Activated naive CD8-positive, alpha-beta T cell treated with anti-CD3 and anti-CD28 coated beads, Interleukin-2, amount 50 U/mL, for 16 hours (primary cell): Measurements from ENCODE around the gene ACD.

Experiments
- DNase-seq: peaks from one replicate; pipeline ENCODE4 v3.0.0-alpha.2; 2020; ENCODE audit warnings: low read depth, low spot score

The ACD gene

DNA sequence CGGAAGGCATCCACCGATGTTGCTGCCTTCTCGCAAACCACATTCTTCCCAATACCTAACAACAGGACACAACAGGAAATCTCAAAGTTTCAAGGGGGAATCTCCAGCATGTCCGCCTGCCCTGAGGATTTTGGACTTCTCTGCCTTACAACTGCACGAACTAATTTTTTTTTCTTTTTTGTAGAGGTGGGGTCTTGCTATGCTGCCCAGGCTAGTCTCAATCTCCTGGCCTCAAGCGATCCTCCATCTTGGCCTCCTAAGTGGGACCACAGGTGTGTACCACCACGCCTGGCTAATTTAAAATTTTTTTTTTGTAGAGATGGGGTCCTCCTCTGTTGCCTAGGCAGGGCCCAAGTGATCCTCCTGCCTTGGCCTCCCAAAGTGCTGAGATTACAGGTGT, 15.9 kb upstream of the ACD start:
- no peak for DNase-seq

DNA sequence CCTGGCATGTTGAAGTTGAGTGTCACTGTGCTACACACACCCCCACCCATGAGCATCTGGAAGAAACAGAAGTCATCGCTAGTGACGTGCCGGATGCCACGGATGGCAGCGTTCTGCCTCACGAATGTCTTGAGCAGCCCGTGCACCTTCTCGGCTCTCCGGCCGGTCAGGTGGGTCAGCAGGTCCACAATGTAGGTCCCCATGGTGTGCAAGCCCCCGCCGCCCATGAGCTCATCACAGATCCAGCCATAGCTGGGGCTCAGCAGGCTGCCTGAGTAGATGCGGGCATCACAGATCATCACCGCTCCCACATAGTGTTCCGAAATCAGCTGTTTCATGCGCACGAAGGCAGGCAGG, 15.5 kb upstream of the ACD start:
- no peak for DNase-seq

DNA sequence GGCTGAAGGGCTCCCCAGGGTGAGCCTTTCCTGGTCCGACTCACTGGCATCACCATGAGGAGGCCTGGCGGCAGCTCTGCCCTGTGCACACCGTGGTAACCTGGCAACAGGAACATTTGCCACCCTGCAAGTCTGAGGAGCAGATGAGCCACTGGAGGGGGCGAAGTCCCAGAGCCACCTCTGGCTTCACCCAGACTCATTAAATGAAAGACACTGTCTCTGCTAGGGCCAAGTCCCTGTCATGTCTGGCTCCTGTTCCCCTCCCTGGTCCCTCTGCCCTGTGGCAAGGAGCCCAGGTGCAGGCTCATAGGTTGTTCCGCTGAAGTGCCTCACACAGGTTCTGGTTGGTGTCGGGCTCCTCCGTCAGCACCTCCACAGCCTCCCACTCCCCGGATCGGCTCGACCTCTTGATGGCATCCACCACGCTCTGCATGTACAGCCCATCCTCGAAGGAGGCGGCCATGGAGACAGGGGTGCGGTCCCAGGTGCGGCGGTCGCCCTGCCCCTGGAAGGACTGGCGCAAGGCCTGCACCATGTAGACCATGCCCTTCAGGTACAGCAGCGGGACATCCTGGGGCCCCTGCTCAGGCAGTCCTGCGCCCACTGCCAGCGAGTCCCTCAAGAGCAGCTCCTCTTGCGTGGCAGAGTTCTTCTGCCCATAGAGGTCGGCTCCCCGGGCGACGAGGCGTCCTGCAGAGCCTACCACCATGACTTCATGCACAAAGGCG, 15.0 kb upstream of the ACD start:
- DNase-seq = no peak

DNA sequence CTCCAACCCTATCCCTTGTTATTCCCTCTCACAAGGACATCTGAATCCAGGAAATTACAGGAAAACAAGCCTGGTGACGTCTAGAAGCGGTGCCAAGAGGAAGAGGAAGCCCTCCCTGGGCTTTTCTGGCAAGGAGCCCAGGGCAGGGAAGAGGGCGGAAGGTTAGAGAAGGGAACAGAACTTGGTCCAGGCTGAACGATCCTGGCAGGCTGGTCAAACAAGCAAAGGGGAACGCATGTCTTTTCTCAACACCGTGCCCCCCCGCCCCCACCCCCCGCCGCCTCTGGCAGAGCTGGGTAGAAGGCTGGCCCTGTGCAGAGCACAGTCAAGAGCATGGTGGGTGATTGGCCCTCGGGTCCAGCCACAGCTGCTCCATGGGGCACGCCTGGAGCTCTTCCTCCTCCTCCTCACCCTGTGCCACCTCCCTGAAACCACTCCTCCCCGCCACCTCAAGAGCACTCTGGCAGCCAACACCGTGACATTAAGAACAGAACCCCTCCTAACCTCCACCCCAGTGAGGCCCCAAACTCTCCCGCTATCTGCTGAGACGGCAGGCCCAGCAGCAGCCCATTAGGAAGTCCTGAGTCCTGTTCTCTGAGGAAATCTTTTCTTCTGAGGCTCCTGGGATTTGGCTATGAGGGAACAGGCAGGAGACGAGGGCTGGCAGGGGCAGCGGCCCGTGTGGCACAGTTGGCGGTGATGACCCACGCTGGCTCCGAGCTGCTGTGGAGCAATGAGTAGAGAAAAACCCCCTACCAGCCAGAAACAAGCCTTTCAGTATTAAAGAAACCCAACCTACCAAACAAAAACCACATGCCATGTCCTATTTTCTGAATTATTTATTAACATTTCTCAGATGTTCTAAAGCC, 13.9 kb upstream of the ACD start:
- DNase-seq = no peak

DNA sequence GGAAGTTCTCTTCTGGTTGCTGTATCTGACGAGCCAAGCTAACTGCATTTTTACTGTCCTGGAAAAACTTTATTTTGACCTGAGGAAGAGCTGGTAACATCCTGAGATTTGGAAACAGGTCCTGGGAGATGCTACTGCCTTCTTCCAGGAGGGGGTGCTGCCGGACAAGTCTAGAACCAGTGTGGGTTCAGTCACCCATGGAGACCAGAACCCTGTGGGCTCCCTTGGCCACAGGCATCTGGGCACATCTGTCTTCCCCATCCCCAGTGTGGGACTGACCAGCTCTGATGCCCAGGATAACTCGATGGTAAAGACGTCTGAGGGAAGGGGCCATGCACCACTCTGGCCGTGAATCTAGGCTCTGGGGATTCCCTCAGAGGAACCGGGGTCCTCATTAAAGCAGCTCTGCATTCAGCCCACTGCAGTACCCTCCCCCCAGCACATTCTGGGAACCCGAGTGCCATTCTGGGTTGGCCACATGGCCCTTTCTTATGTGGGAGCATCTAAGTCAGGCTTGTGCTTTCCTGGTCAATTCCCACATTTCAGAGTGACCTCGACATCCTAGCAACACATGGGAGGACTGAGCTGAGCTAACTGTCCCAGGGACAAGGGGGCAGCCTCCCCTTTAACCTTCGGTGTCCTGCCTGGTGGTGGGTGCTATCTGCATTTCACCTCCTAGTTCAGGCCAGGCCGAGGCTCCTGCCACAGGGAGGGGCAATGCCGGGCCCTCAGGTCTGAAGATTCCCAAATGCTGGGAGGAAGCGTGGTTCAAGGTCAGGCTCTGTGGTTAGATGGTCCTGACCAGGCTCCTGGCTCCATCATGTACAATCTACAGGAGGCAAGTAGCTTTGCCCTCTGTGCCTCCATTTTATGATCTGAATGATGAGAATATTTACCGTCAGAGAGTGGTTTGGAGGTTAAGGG, 12.9 kb upstream of the ACD start:
- no peak for DNase-seq

DNA sequence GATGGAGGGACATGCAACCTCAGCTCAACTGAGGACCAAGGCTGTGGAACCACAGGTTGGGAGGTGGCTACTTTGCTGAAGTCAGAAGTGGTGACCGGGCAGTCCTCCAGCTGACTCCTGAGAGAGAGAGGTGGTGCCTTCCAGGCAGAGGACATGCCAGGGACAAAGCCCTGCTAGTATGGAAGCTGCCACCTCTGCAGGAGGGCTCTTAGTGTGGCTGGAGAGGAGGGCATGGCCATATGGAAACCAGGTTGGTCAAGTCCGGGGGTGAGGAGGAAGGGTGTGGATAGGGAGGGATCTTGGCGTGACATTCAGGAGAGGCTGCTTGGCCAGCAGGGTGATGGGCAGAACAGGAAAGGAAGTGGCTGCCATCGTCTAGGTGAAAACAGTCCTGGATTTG, 12.2 kb upstream of the ACD start:
- DNase-seq = no peak

DNA sequence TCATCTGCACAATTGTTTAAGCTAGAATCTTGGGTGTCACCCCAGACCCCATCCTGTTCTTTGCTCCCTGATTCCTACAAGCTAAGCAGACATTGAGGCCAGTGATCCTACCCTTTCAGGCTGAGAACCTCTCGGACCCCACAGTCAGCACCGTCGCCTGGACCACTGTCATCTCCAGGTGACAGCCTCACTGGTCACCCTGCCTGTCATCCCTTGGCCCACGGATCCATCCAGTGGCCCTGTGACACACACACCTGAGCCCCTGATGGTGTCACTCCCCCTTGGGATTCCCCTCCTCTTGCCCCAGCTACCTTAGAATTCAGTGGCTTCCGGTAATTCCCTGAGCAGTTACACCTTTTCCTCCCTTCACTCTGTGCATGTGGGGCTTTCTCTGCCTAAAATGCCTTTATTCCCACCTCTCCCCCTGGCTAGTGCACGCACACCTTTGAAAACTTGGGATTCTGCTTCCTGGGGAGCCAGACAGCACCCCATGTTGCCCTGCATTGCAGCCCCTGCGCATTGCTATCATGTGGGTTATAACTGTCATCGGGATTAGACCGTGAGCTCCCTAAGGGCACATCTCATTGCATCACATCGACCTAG, 9.5 kb upstream of the ACD start:
- no peak for DNase-seq

DNA sequence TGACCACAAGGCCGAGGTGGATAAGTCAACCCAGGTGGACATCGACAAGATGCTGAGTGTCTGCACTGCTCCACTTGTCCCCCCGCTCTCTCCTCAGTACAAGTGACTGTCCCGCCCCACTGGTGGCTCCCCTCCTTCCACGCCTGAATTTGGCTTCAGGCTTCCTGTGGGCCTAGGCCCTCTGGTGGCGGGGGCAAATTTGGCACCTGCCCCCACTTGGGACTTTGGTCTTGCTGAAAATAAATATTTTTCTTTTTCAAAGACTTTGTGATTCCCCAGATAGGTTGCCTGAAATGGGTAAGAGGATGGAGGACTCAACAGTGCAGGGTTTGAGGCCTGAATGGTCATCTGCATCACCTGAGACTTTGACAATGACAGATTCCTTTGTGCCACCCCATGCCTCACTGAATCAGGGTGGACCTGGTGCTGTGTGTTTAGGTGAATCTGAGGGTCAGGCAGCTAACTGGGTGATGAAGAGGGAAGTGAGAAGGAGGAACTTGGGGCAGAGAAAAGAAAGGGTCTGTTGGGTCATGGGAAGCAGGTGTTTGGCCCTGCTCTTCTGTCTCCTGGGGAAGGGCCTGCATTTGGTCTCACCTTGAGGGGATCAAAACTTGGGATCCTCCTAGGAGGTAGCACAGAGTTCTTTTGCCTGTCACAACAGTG, 8.6 kb upstream of the ACD start:
- DNase-seq = no peak

DNA sequence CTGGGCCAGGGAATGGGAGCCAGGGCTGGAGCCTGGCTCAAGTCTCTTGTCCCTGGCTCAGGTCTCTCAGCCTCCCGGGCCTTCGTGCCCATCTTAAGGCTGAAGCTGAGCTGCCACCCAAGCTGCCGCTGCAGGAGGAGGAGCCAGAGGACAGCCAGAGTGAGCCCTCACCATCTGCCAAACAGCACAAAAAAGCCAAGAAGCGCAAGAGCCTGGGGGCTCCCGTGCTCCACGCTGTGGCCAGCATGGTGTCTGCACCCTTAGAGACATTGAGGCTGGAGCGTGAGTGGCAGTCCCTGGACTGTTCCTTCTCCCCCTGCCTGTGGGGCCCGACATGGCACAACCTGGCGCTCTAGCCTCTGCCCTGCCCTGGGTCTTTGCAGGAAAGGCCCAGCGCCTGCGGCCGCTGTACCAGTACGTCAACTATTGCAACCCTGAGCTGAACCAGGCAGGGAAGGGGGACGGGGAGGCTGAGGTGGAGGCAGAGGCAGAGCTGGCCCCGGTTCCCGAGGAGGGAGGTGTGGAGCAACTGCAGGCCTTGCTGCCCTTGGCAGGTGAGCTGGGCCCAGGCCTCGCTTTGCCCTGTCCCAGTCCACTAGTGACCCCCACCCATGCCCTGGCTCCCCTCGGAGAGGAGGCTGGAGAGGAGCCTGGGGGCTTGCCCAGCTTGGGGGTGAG, 7.9 kb upstream of the ACD start:
- peak; percentile 58 for DNase-seq

DNA sequence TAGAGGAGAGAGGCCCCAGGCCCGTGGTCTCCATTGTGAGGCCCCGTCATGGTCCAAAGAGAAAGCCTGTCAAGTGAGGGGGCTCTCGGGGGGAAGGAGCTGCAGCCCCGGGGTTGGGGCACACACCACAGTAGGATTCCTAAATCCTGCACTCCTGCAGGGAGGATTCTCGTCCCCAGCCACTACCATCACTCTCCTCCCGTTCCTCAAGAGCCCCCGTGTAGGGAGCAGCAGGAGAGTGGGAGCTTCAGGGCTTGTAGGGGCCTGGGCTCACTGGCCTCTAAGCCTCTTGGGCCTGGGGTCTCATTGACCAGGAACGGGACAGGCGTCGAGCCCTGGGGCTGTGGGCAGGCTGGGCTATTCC, 7.4 kb upstream of the ACD start:
- no peak for DNase-seq

DNA sequence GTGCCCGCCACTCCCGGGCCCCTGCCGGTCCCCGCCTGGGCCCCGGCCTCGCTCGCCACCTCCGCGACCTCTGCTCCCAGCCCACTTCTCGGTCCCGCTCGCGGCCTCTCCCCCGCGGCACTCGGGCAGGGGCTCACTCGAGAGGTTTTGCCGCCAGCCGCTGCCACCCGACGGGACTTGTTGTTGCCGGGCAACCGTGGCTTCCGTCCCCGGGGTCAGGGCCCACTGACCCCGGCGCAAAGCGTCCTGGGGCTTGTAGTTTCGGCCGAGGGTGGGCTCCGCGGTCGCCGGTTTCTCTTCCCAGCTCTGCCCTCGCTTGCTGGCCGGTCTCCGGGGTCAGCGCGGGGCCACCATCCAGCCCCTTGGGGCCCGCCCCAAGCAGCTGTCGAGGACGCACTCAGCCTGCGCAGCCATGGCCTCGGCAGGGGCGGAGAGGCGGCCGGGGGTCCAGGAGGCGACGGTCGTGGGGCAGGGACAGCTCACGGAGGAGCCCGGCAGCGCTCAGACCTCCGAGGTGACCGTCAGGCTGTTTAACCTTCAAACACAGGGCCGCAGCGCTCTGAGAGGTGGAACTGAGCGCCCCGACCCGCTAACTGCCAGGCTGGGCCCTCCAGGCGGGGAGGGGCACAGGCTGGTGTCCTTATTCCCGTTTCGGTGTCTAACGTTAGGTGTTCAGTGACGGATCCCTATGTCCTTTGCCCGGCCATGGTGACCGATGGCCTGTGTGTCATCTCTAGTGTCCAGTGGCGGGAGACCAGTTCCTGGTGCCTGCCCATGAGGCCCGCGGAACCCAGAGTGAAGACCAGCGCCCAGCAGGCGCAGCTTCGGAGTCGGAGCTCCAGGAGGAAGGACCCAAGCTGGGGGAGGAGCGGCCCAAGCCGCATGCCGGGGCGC, 6.7 kb upstream of the ACD start, which contains the start of the genes C16orf86 and ENKD1:
TSS of gene C16orf86 (plus strand) at position 256 of the 894 bp plus-strand sequence. CDS start at position 413, 157 bp downstream.
TSS of gene ENKD1 (minus strand) at position 192 of the 894 bp plus-strand sequence. CDS start 308 bp downstream, outside the sequence.
- peak; percentile 56 for DNase-seq

DNA sequence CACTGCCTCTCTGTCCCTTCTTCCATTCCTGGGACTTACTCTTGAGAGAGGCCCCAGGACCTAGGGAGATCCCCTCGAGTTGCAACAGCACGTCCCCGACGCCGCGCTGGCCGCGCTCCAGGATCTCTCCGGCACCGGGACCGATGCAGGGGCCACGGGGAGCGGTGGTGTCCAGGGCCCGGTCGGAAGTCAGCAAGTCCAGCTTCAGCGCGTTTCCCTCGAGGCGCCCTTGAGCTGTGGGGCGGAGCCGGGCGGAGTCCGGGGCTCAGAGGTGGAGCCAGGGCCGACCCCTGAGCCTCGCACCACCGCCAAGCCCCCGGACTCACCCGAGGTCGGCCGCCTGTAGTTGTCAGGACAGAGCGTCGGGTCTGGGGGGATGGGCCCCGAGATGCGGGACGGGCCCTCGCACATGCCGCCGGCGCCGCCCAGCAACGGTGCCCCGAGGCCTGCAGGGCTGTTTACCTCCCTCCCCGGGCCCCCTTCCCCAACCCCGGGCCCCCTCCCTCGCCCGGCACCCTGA, 6.0 kb upstream of the ACD start:
- DNase-seq = no peak

DNA sequence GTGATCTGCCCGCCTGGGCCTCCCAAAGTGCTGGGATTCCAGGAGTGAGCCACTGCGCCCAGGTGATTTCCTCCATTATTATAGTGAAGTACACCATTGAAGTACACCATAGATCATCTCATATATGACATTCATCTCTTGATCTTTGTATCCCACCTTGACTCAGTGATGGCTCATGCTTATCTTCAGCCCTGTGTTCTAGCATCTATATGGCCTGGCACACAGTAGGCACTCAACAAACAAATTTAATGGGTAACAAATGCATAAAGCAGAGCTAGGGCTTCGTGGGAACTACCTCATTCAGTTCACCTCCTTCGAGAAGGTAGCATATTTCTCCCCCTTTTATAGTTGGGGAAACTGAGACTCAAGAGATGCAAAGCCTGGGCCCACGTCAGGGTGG, 5.5 kb upstream of the ACD start:
- no peak for DNase-seq

DNA sequence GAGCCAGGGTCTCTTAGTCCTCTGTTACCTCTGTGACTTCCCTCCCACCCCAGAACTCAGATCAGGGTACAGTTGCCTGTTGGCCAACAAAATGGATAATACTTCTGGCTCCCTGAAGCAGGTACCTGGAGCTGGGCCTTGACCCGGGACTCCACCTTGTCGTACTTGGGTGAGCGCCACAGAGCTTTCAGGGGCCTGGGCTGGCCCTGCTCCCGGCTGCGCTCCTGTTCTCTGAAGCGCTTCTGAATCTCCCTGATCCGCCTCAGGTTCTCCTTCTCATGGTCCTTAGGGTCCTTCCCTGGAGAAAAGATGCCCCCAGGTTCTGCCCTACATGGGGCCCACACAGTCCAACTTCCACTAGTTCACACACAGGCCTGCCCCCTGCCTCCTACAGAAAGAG, 4.8 kb upstream of the ACD start:
- DNase-seq = no peak

DNA sequence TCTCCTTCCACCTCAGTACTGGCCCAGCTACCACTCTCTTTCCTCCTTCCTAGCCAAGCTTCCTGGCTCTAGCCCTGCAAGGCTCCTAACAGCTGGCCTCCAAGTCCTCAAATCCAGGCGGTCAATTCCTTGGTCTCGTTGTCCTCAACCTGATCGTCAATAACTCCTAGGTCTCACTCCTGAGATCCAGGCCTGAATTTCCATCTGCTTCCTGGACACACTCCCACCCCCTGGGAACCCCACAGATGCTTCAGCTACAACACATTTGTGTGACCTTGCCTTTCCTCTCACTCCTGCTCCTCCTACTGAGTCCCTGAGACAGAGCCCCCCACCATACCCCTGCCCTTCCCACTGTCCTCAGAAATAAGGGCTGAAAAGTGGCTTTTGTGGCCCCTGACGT, 4.2 kb upstream of the ACD start:
- DNase-seq = no peak

DNA sequence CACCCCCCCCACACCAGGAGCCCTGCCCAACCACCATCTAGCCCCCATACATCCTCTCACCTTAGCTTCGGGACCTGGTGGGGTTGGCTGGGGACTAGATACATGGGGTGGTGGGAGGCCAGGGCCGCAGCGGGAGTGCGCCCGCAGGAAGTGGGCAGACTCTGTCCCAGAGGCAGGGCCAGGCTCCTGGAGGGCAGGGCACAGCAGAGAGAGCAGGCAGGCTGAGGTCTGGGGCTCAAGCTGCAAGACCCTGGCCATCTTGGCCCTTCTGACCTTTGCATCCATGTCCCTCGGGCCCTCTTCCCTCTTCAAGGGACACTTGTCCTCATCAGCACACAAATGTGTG, 3.8 kb upstream of the ACD start:
- DNase-seq = no peak

DNA sequence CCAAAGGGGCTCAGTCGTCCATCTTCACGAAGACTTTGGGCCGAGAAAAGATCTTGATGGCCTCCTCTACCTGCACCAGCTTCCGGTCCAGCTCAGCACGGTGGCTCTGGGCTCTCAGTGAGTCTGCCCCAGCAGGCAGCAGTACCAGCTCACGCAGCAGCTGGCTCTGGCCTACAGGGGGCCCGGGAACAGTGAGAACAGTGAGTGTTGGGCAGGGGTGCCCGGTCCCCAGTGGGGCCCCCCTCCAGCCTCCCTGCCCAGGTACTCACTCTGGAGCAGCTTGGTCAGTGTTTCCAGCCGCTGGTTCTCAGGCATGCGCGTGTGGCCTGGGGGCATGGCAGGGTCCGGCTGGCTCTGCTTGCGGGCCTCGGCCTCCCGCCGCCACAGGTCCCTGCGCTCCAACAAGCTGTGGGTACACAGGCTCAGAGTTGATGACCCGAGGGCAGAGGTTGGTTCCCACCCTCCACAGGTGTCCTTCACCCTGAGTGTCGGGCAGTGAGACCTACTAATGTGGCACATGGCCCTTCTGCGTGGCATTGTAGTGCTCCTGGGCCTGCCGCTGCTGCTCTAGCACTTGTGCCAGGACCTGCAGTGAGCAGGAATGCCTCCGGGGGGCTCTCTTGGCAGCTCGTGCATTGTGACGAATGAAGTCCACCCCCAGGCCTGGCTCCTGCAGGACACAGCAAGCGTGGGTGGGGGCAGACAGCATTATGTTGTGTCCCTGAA, 3.3 kb upstream of the ACD start:
- no peak for DNase-seq

DNA sequence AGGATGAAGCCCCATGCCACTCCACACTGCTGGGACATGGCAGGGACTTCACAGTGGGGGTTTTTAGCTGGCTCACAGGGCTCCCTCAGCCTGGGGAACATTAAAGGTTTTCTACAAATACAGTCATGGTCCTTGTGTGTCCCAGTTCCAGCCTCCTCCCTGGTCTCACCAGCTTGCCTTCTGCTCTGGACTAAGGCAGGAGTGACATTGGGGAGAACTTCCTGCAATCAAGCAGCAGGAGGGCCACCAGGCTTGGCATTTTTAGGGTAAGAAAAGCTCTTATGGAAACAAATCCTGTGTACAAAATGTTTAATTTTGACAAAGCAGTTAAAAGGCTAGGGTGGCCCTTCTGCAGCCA, 2.6 kb upstream of the ACD start:
- no peak for DNase-seq
